Neural cell (in vitro differentiated cells): ENCODE data around the gene BCCIP. TPM values are rescaled to one million over a fixed set of nuclear protein-coding genes. Genes with fewer than 3 reads are reported as not detected.

Experiments used
- H2AFZ ChIP-seq: fragments of 200-600, 300-800 bp; sonication (generic), shearing (Covaris generic); 2 replicates; pipeline ENCODE4 v1.6.0; 2014; ENCODE audit warnings: low read depth, mild to moderate bottlenecking, antibody characterized with exemption, low read length, moderate library complexity
- H3F3A ChIP-seq: fragments of 200-600 bp; shearing (Covaris generic); 2 replicates; pipeline ENCODE4 v1.6.1; 2016; ENCODE audit warnings: mild to moderate bottlenecking, moderate library complexity, mixed read lengths, antibody characterized with exemption, low read length; ENCODE audit not compliant: insufficient read depth, poor library complexity, severe bottlenecking
- H3K27ac ChIP-seq: fragments of 200-600, 300-800 bp; sonication (generic), shearing (Covaris generic); 2 replicates; pipeline ENCODE4 v1.5.1; 2014; ENCODE audit warnings: mild to moderate bottlenecking, low read length, moderate library complexity
- H3K27me3 ChIP-seq: fragments of 300-800, 200-600 bp; sonication (generic), shearing (Covaris generic); 2 replicates; pipeline ENCODE4 v1.6.0; 2014; ENCODE audit warnings: mild to moderate bottlenecking, low read depth, low read length, moderate library complexity; ENCODE audit not compliant: insufficient read depth
- H3K36me3 ChIP-seq: fragments of 300-800, 200-600 bp; sonication (generic), shearing (Covaris generic); 2 replicates; pipeline ENCODE4 v1.5.1; 2014; ENCODE audit warnings: mild to moderate bottlenecking, antibody characterized with exemption, low read length, moderate library complexity; ENCODE audit not compliant: insufficient read depth
- H3K4me2 ChIP-seq: fragments of 300-800, 200-600 bp; sonication (generic), shearing (Covaris generic); 2 replicates; pipeline ENCODE4 v1.6.0; 2014; ENCODE audit warnings: mild to moderate bottlenecking, low read length
- H3K4me3 ChIP-seq: fragments of 300-800, 200-600 bp; sonication (generic), shearing (Covaris generic); 2 replicates; pipeline ENCODE4 v1.5.1; 2014; ENCODE audit warnings: mild to moderate bottlenecking, low read length, moderate library complexity
- H3K79me2 ChIP-seq: fragments of 200-600 bp; shearing (Covaris generic); replicated peaks from 2 replicates; pipeline ENCODE4 v1.6.0; 2014; ENCODE audit warnings: mild to moderate bottlenecking, low read length, moderate library complexity; ENCODE audit not compliant: insufficient read depth
- H3K9ac ChIP-seq: fragments of 300-800, 200-600 bp; sonication (generic), shearing (Covaris generic); 2 replicates; pipeline ENCODE4 v1.6.1; 2016; ENCODE audit warnings: mild to moderate bottlenecking, low read length, mixed read lengths
- H3K9me2 ChIP-seq: fragments of 200-600 bp; shearing (Covaris generic); 2 replicates; pipeline ENCODE4 v1.6.1; 2016; ENCODE audit warnings: mild to moderate bottlenecking, low read length, mixed read lengths; ENCODE audit not compliant: insufficient read depth
- H3K9me3 ChIP-seq: fragments of 200-600, 300-800 bp; sonication (generic), shearing (Covaris generic); 2 replicates; pipeline ENCODE4 v1.6.1; 2016; ENCODE audit warnings: mild to moderate bottlenecking, mixed run types, low read length, moderate library complexity, mixed read lengths
- H4K20me1 ChIP-seq: fragments of 200-600 bp; shearing (Covaris generic); 2 replicates; pipeline ENCODE4 v1.6.1; 2016; ENCODE audit warnings: mild to moderate bottlenecking, mixed run types; ENCODE audit not compliant: insufficient read depth
- EP300 ChIP-seq: fragments of 450-650 bp; conservative IDR thresholded peaks from 2 replicates; pipeline ENCODE4 v1.6.1; 2014; ENCODE audit warnings: antibody characterized with exemption, mild to moderate bottlenecking, moderate library complexity; ENCODE audit not compliant: poor library complexity, severe bottlenecking
- EZH2 ChIP-seq: fragments of 200-600, 300-800 bp; shearing (Covaris generic), sonication (generic); IDR thresholded peaks from 2 replicates; pipeline ENCODE4 v1.6.1; 2014; ENCODE audit warnings: antibody characterized with exemption, low read length, borderline replicate concordance, mild to moderate bottlenecking; ENCODE audit not compliant: insufficient read depth, poor library complexity, severe bottlenecking
- MXI1 ChIP-seq: fragments of 450-650 bp; conservative IDR thresholded peaks from 2 replicates; pipeline ENCODE4 v1.6.1; 2014; ENCODE audit warnings: antibody characterized with exemption, mild to moderate bottlenecking; ENCODE audit not compliant: poor library complexity, severe bottlenecking
- POLR2AphosphoS5 ChIP-seq: IDR thresholded peaks from 2 replicates; pipeline ENCODE4 v1.6.1; 2012
- RAD21 ChIP-seq: fragments of 450-650 bp; conservative IDR thresholded peaks from 2 replicates; pipeline ENCODE4 v1.6.1; 2014; ENCODE audit warnings: antibody characterized with exemption, mild to moderate bottlenecking, moderate library complexity
- SMC3 ChIP-seq: fragments of 450-650 bp; conservative IDR thresholded peaks from 2 replicates; pipeline ENCODE4 v1.6.1; 2014; ENCODE audit warnings: antibody characterized with exemption, mild to moderate bottlenecking, moderate library complexity; ENCODE audit not compliant: poor library complexity
- TAF1 ChIP-seq: IDR thresholded peaks from 2 replicates; pipeline ENCODE4 v1.6.1; 2012; ENCODE audit warnings: low read depth
- polyA plus RNA-seq: library from polyadenylated mRNA; depleted of rRNA; stranded (reverse); fragments of >200 nt; gene quantifications from 2 replicates; pipeline ENCODE4 v1.2.3, GENCODE V29; 2014
- TF ChIP-seq, protein P1 (sequence below): fragments of 450-650 bp; IDR thresholded peaks from 2 replicates; pipeline ENCODE4 v1.5.1; 2014; ENCODE audit warnings: antibody characterized with exemption, mild to moderate bottlenecking, moderate library complexity; ENCODE audit not compliant: poor library complexity, severe bottlenecking
- TF ChIP-seq, protein P2 (sequence below): IDR thresholded peaks from 2 replicates; pipeline ENCODE4 v1.6.1; 2012; ENCODE audit warnings: borderline replicate concordance

The BCCIP gene
- polyA plus RNA-seq, 1 donor from 2014 or later, result 95.8 TPM

- Histone ChIP-seq H3K9ac (no peak overlapping the region), H3K27me3 (no peaks in the 10 kb centered on the region), H3K27ac (no peak overlapping the region), H3K79me2 (peaks cover 13% of the 10 kb centered on the region), H2AFZ (peak overlapping the region; percentile 1), H3K9me3 (no peaks in the 10 kb centered on the region), H3K4me2 (no peak overlapping the region), H3K36me3 (no peaks in the 10 kb centered on the region), H3K4me3 (peak overlapping the region; percentile 21), H3K9me2 (no peaks in the 10 kb centered on the region), H4K20me1 (no peaks in the 10 kb centered on the region), H3F3A (no peaks in the 10 kb centered on the region)
- TF ChIP-seq, protein P1, sequence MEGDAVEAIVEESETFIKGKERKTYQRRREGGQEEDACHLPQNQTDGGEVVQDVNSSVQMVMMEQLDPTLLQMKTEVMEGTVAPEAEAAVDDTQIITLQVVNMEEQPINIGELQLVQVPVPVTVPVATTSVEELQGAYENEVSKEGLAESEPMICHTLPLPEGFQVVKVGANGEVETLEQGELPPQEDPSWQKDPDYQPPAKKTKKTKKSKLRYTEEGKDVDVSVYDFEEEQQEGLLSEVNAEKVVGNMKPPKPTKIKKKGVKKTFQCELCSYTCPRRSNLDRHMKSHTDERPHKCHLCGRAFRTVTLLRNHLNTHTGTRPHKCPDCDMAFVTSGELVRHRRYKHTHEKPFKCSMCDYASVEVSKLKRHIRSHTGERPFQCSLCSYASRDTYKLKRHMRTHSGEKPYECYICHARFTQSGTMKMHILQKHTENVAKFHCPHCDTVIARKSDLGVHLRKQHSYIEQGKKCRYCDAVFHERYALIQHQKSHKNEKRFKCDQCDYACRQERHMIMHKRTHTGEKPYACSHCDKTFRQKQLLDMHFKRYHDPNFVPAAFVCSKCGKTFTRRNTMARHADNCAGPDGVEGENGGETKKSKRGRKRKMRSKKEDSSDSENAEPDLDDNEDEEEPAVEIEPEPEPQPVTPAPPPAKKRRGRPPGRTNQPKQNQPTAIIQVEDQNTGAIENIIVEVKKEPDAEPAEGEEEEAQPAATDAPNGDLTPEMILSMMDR, result no peak
- TF ChIP-seq EZH2 (no peak), POLR2AphosphoS5 (no peak), RAD21 (no peak), TAF1 (no peak), MXI1 (no peak), EP300 (no peak), SMC3 (no peak)
- TF ChIP-seq, protein P2, sequence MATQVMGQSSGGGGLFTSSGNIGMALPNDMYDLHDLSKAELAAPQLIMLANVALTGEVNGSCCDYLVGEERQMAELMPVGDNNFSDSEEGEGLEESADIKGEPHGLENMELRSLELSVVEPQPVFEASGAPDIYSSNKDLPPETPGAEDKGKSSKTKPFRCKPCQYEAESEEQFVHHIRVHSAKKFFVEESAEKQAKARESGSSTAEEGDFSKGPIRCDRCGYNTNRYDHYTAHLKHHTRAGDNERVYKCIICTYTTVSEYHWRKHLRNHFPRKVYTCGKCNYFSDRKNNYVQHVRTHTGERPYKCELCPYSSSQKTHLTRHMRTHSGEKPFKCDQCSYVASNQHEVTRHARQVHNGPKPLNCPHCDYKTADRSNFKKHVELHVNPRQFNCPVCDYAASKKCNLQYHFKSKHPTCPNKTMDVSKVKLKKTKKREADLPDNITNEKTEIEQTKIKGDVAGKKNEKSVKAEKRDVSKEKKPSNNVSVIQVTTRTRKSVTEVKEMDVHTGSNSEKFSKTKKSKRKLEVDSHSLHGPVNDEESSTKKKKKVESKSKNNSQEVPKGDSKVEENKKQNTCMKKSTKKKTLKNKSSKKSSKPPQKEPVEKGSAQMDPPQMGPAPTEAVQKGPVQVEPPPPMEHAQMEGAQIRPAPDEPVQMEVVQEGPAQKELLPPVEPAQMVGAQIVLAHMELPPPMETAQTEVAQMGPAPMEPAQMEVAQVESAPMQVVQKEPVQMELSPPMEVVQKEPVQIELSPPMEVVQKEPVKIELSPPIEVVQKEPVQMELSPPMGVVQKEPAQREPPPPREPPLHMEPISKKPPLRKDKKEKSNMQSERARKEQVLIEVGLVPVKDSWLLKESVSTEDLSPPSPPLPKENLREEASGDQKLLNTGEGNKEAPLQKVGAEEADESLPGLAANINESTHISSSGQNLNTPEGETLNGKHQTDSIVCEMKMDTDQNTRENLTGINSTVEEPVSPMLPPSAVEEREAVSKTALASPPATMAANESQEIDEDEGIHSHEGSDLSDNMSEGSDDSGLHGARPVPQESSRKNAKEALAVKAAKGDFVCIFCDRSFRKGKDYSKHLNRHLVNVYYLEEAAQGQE, result no peak
Observed at GRCh38 chr10:125880719-125881118, 57.4 kb downstream of the BCCIP start.

DNA sequence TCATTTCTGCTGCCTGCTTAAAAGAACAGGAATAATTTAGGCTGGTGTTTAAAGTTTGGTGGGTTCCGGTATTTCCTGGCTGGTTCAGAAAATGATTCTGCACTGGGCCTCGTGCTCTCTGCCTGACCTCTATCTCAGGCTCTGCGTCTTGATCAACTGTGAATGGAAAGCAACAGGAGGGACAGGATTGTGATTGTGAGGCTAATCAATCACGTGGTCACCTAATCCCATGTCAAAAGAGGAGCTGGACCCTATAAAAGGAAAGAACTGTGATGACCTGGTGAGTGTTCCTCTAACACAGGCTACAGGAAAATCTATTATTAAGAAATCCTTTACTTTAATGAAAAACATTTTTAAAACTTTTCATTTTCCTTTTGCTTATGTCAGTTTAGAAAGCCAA is 57.8 kb downstream of the BCCIP start, which contains the start of gene DHX32:
TSS of gene DHX32 (minus strand) at position 101 of the 400 bp plus-strand sequence. CDS start 468 bp downstream, outside the sequence.
- Histone ChIP-seq H3K79me2 (peaks cover 13% of the 10 kb centered on the region), H3K4me2 (no peak within 1 kb of the TSS)
- TF ChIP-seq EP300, result no peak

GRCh38 chr10:125882596-125882995 is 59.2 kb downstream of the BCCIP start:
- Histone ChIP-seq H2AFZ (no peak overlapping the region), H3K27ac (no peak overlapping the region), H3K4me2 (no peak overlapping the region), H3K36me3 (no peaks in the 10 kb centered on the region), H3K4me3 (no peak overlapping the region), H3K27me3 (no peaks in the 10 kb centered on the region), H3K79me2 (peaks cover 11% of the 10 kb centered on the region), H3K9ac (no peak overlapping the region), H4K20me1 (no peaks in the 10 kb centered on the region), H3K9me2 (no peaks in the 10 kb centered on the region), H3K9me3 (no peaks in the 10 kb centered on the region), H3F3A (no peaks in the 10 kb centered on the region)
- TF ChIP-seq RAD21 (no peak), TAF1 (no peak), EZH2 (no peak), EP300 (no peak), POLR2AphosphoS5 (no peak), SMC3 (no peak), MXI1 (no peak)
- TF ChIP-seq, protein P1, result no peak

More for the DNA sequence above, 57.8 kb downstream of the BCCIP start, which contains the start of gene DHX32:
- Histone ChIP-seq H3K9me3 (no peaks in the 10 kb centered on the region), H4K20me1 (no peaks in the 10 kb centered on the region), H3K9me2 (no peaks in the 10 kb centered on the region), H2AFZ (peak within 1 kb of the TSS; percentile 1), H3K27ac (no peak within 1 kb of the TSS), H3K9ac (no peak within 1 kb of the TSS), H3K4me3 (peak within 1 kb of the TSS; percentile 21), H3F3A (no peaks in the 10 kb centered on the region), H3K36me3 (no peaks in the 10 kb centered on the region), H3K27me3 (no peaks in the 10 kb centered on the region)
